Epidermal melanocyte (primary cell): ENCODE measurements around the gene FCHSD1.

ENCODE experiments used
- DNase-seq: peaks from one replicate; pipeline ENCODE4 v3.0.0; 2011; ENCODE audit warnings: low spot score; ENCODE audit not compliant: insufficient read length

The FCHSD1 gene

GRCh38 chr5:141672841-141673813 lies 21.9 kb upstream of the FCHSD1 start:
- DNase-seq: no peak

- no peak for DNase-seq
These were observed 21.0 kb upstream of the FCHSD1 start for GRCh38 chr5:141672071-141672840.

GRCh38 chr5:141669520-141669919 lies 18.3 kb upstream of the FCHSD1 start:
- no peak for DNase-seq

GRCh38 chr5:141668601-141669265 lies 17.5 kb upstream of the FCHSD1 start:
- no peak for DNase-seq

GRCh38 chr5:141665995-141666940 lies 15.1 kb upstream of the FCHSD1 start:
- no peak for DNase-seq

- DNase-seq: peak; percentile 92
These were observed 13.7 kb upstream of the FCHSD1 start for GRCh38 chr5:141664733-141665461.

- DNase-seq: peak; percentile 85
These were observed 12.3 kb upstream of the FCHSD1 start for GRCh38 chr5:141663506-141663905.

GRCh38 chr5:141662028-141662427 lies 10.8 kb upstream of the FCHSD1 start:
- DNase-seq: no peak

GRCh38 chr5:141657937-141658545 lies 6.8 kb upstream of the FCHSD1 start:
- DNase-seq: no peak

GRCh38 chr5:141657404-141657803 lies 6.2 kb upstream of the FCHSD1 start:
- DNase-seq: no peak

- DNase-seq: no peak
These were observed 5.2 kb upstream of the FCHSD1 start for GRCh38 chr5:141656396-141656795.

GRCh38 chr5:141655020-141655419 lies 3.8 kb upstream of the FCHSD1 start:
- no peak for DNase-seq

GRCh38 chr5:141654298-141654697 lies 3.1 kb upstream of the FCHSD1 start:
- no peak for DNase-seq

- DNase-seq: no peak
These were observed 499 bp upstream of the FCHSD1 start for GRCh38 chr5:141651728-141652105.

- DNase-seq: no peak
These were observed 1.2 kb downstream of the FCHSD1 start for GRCh38 chr5:141649972-141650371.

GRCh38 chr5:141649056-141649688 lies 2.0 kb downstream of the FCHSD1 start:
- DNase-seq: no peak

GRCh38 chr5:141647851-141648250 lies 3.4 kb downstream of the FCHSD1 start:
- DNase-seq: no peak

- no peak for DNase-seq
These were observed 4.0 kb downstream of the FCHSD1 start for GRCh38 chr5:141647242-141647641.

- no peak for DNase-seq
These were observed 5.2 kb downstream of the FCHSD1 start for GRCh38 chr5:141646026-141646425.
